Measurements from ENCODE around the gene RASAL2.

- TF ChIP-seq CTCF (IDR thresholded peaks at IDR 0.05): no peak
- no peak for TF ChIP-seq SIN3A (IDR thresholded peaks at IDR 0.05; ENCODE audit: borderline replicate concordance, insufficient read depth, low read depth, low read length)
- no peak for TF ChIP-seq POLR2AphosphoS5 (IDR thresholded peaks at IDR 0.05; ENCODE audit: low read depth, low read length)
- TF ChIP-seq REST (IDR thresholded peaks at IDR 0.05; ENCODE audit: insufficient read depth in 1 of 2, low read depth in 2 of 2, low read length in 1 of 2): no peak
- no peak for TF ChIP-seq TCF7L2 (IDR thresholded peaks at IDR 0.05; ENCODE audit: low read depth, low read length)
Measured at GRCh38 chr1:178506177-178506576, 412.3 kb downstream of the RASAL2 start.
